Head of caudate nucleus (tissue), 42 donors: Measurements from ENCODE around the gene NHEJ1.

Experiments
- DNase-seq, 42 donors: peaks; one replicate each; pipeline versions ENCODE4 v3.0.0 to v3.0.0-alpha.2; 2020 to 2021; ENCODE audit warnings: mixed read lengths in 7 of 42
- intact Hi-C: fragments of 100-400 bp; cut with DNase I; formaldehyde crosslinking; loops from one replicate; pipeline ENCODE4 v1.15.0; 2022

NHEJ1 gene

GRCh38 chr2:219112651-219113338 is 47.8 kb downstream of the NHEJ1 start:
- no peak for DNase-seq
- intact Hi-C loops, result loop anchor here (10.0 kb wide), 2 partner anchors 58 to 118 kb away; partner anchors contain the start of gene CRYBA2

- DNase-seq, result no peak
- intact Hi-C loops, result loop anchor here (10.0 kb wide), 2 partner anchors 57 to 117 kb away; partner anchors contain the start of gene CRYBA2
Observed at GRCh38 chr2:219112062-219112406, 48.6 kb downstream of the NHEJ1 start.

- no peak for DNase-seq
- intact Hi-C loops, result loop anchor here (10.0 kb wide), 2 partner anchors 57 to 117 kb away; partner anchors contain the start of gene CRYBA2
Observed at GRCh38 chr2:219111375-219112061, 49.1 kb downstream of the NHEJ1 start.

- intact Hi-C loops, result no loop called here
- peak in 4 of 42 donors; percentile 3 to 17 (median 12) for DNase-seq
Observed at GRCh38 chr2:219109471-219109870, 51.1 kb downstream of the NHEJ1 start.

- intact Hi-C loops, result no loop called here
- DNase-seq, result no peak
Observed at GRCh38 chr2:219107758-219108157, 52.9 kb downstream of the NHEJ1 start.

GRCh38 chr2:219106251-219106650 is 54.4 kb downstream of the NHEJ1 start:
- intact Hi-C loops, result no loop called here
- no peak for DNase-seq

GRCh38 chr2:219104107-219105035 is 56.2 kb downstream of the NHEJ1 start:
- DNase-seq, result peak in 7 of 42 donors; percentile 10 to 45 (median 12)
- intact Hi-C loops, result no loop called here

- intact Hi-C loops, result no loop called here
Observed at GRCh38 chr2:219099329-219099728, 61.3 kb downstream of the NHEJ1 start.

GRCh38 chr2:219095406-219095935 is 65.1 kb downstream of the NHEJ1 start:
- DNase-seq, result no peak
- intact Hi-C loops, result no loop called here

More at GRCh38 chr2:219099329-219099728, 61.3 kb downstream of the NHEJ1 start:
- DNase-seq, result no peak

- DNase-seq, result peak in 28 of 42 donors; percentile 10 to 75 (median 37)
Observed at GRCh38 chr2:219094171-219094570, 66.4 kb downstream of the NHEJ1 start.

GRCh38 chr2:219090436-219091299 is 69.9 kb downstream of the NHEJ1 start:
- intact Hi-C loops, result no loop called here
- no peak for DNase-seq

More at GRCh38 chr2:219094171-219094570, 66.4 kb downstream of the NHEJ1 start:
- intact Hi-C loops, result no loop called here

- intact Hi-C loops, result no loop called here
- DNase-seq, result no peak
Observed at GRCh38 chr2:219089330-219089729, 71.3 kb downstream of the NHEJ1 start.

GRCh38 chr2:219087848-219088247 is 72.8 kb downstream of the NHEJ1 start:
- DNase-seq, result no peak
- intact Hi-C loops, result no loop called here

GRCh38 chr2:219087361-219087760 is 73.3 kb downstream of the NHEJ1 start:
- intact Hi-C loops, result no loop called here
- DNase-seq, result peak in 5 of 42 donors; percentile 4 to 53 (median 15)

- no peak for DNase-seq
- intact Hi-C loops, result no loop called here
Observed at GRCh38 chr2:219086196-219086595, 74.4 kb downstream of the NHEJ1 start.

- intact Hi-C loops, result no loop called here
- DNase-seq, result no peak
Observed at GRCh38 chr2:219084791-219085190, 75.8 kb downstream of the NHEJ1 start.

GRCh38 chr2:219082332-219082958 is 78.2 kb downstream of the NHEJ1 start:
- intact Hi-C loops, result no loop called here
- DNase-seq, result no peak
